AG10803 (cell line): ENCODE measurements around the gene SLC66A3.
A peak's percentile ranks its signal among the peaks of the same experiment; 100 is the strongest.

Source experiments
- DNase-seq: peaks from one replicate; pipeline ENCODE4 v3.0.0; 2010; ENCODE audit warnings: low read depth
- H3K4me3 ChIP-seq: 2 replicates; pipeline ENCODE4 v1.5.1; 2011; ENCODE audit warnings: mild to moderate bottlenecking, low read length, control low read depth
- CTCF ChIP-seq: conservative IDR thresholded peaks from 2 replicates; pipeline ENCODE4 v1.5.1; 2011; ENCODE audit warnings: mild to moderate bottlenecking, low read length, control low read depth, inconsistent platforms

Gene SLC66A3

DNA sequence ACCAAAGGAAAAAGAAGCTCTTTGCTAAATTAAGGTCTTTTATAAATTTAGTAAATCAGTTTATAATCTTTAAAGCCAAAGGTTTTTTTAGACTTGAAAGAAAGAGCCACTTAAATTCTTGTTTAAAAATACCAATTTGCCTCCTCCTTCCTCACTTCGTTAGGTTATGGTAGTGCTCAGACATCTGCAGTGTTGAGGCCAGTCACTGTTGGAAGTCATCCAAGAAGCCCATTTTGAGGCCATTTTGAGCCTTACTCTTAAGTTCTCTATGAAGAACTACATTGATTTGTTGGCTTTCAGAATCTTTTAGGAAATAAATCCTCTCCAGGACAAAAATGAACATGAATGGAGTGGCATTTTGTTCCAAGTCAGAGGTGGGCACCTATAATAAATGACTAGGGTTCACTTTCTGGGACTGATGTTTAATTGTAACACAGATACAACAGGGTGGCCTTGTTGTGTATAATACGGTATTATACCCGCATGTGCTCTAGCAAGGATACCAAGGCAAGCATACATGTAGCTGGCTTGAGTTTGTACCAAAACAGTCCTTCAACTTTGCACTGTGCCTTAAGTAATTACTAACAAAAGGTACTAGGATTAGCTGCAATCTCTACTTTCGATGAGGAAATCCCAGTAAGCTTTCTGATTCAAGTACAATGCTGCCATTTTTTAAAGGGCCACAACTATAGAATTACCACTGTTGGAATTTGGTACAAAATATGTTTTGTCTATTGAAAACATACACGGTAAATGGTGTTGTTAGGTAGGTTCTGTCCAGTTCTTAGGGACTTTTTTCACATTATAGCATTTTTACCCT, 22.8 kb downstream of the SLC66A3 start:
- peak; percentile 35 for DNase-seq
- no peak for TF ChIP-seq CTCF
- H3K4me3 ChIP-seq = no peak overlapping the region

GRCh38 chr2:11179196-11179595, 23.9 kb downstream of the SLC66A3 start:
- DNase-seq = no peak
- TF ChIP-seq CTCF = no peak
- H3K4me3 ChIP-seq = no peak overlapping the region

DNA sequence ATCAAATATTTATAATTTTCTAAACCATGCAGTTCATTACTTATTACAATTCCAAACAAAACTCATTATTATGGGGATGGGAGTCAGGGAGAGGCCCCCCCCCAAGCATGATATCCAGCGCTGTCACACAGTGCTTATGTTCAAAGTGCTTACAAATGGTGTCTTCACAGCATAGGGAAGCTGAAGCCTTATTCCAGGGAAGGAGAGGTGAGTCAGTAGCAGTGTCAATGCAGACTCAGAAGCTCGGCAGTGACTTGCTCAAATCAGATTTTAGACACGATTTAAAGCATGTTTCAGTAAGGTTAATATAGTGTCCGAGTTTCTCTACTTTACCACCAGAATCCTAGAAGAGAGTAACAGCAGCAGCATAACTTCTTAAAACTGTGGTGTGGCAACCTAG, 24.6 kb downstream of the SLC66A3 start:
- no peak for TF ChIP-seq CTCF
- no peak for DNase-seq
- H3K4me3 ChIP-seq = no peak overlapping the region

DNA sequence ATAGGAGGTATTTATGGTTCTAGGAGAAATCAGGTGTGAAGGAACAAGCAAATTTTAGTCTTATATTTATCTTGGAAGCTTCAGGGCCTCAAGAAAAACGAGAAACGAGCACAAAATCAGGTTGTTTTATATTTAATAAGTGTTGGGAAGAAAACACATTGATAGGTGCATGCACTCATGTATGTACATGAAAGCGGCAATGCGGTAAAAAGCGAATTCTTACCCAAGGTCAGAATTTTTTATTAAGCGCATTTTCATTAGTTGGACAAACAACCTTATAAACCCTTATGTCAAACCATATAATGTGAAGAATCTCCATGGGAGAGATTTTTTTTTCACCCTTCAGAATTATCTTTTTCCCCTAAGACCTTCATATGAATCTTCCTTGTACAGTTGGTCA, 25.4 kb downstream of the SLC66A3 start:
- H3K4me3 ChIP-seq = no peak overlapping the region
- DNase-seq = no peak
- TF ChIP-seq CTCF = no peak

- DNase-seq = no peak
- no peak for TF ChIP-seq CTCF
- H3K4me3 ChIP-seq = no peak overlapping the region
Observed at GRCh38 chr2:11182951-11183350, 27.7 kb downstream of the SLC66A3 start.

DNA sequence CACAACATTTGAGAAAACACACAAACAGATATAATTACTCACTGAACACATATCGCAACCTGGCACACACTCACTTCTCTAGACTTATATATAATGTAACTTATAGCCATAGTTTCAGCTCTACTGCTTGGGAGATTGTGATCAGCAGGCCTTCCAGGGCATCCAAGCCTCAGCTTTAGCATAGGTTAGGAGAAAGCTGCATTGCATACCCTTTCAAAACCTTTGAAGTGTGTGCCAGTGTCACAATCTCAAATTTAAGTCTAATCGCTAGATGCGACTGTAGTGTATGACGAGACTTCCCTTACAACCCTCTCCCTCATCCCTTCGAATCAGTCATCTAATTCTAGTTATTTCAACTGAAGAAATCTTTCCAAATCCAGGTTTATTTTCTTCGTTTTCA, 30.9 kb downstream of the SLC66A3 start:
- no peak overlapping the region for H3K4me3 ChIP-seq
- DNase-seq = no peak
- no peak for TF ChIP-seq CTCF

DNA sequence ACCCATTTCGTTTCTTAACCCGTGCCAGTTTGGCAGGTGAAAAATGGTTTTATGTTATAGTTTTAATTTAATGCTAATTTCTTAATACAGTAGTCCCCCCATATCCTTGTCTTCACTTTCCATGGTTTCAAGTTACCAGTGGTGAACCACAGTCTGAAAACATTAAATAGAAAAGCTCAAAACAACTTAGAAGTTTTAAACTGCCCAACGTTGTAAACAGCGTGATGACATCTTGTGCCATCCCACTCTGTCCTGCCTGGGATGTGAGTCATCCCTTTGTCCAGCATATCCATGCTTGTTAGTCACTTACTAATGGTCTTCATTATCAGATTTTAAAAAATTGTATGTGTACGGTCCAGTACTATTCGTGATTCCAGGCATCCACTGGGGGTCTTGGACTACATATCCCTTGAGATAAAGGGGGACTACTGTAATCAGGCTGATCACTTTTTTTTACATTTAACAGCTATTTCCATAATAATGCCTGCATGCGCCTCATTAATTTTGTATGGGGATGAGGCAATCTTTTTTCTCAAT, 31.9 kb downstream of the SLC66A3 start:
- peak; percentile 84 for DNase-seq
- TF ChIP-seq CTCF = no peak
- H3K4me3 ChIP-seq = no peak overlapping the region
